WERI-Rb-1 (cell line): ENCODE results near the gene PAIP2B.
A peak's percentile ranks its signal among the peaks of the same experiment; 100 is the strongest.

ENCODE experiments used
- DNase-seq: peaks from one replicate; pipeline ENCODE4 v3.0.0-alpha.2; 2020
- H3K27ac ChIP-seq: fragments of 250-450 bp; sonication (Bioruptor Pico); 2 replicates; pipeline ENCODE4 v1.5.1; 2020; ENCODE audit warnings: mild to moderate bottlenecking, moderate library complexity
- H3K27me3 ChIP-seq: fragments of 250-450 bp; sonication (Bioruptor Pico); 2 replicates; pipeline ENCODE4 v1.5.1; 2021; ENCODE audit warnings: mild to moderate bottlenecking, low read depth, moderate library complexity; ENCODE audit not compliant: insufficient read depth, severe bottlenecking
- H3K36me3 ChIP-seq: fragments of 250-450 bp; sonication (Bioruptor Pico); 2 replicates; pipeline ENCODE4 v1.5.1; 2020; ENCODE audit warnings: mild to moderate bottlenecking, moderate library complexity
- H3K4me3 ChIP-seq: 2 replicates; pipeline ENCODE4 v1.5.1; 2011; ENCODE audit warnings: low read depth, mild to moderate bottlenecking, control low read depth, low read length
- H3K9me3 ChIP-seq: fragments of 250-450 bp; sonication (Bioruptor Pico); 2 replicates; pipeline ENCODE4 v1.5.1; 2021; ENCODE audit warnings: mild to moderate bottlenecking, moderate library complexity; ENCODE audit not compliant: severe bottlenecking
- CTCF ChIP-seq: IDR thresholded peaks from 2 replicates; pipeline ENCODE4 v1.5.1; 2011; ENCODE audit warnings: low read depth, mild to moderate bottlenecking, control low read depth, inconsistent platforms, low read length

PAIP2B gene

GRCh38 chr2:71154798-71155197 is 72.1 kb downstream of the PAIP2B start:
- peak; percentile 81 for DNase-seq
- Histone ChIP-seq H3K9me3 (no peaks in the 10 kb centered on the region), H3K4me3 (no peak overlapping the region), H3K27ac (no peak overlapping the region), H3K27me3 (no peaks in the 10 kb centered on the region), H3K36me3 (peaks cover 9% of the 10 kb centered on the region)
- peak; percentile 84 for TF ChIP-seq CTCF

DNA sequence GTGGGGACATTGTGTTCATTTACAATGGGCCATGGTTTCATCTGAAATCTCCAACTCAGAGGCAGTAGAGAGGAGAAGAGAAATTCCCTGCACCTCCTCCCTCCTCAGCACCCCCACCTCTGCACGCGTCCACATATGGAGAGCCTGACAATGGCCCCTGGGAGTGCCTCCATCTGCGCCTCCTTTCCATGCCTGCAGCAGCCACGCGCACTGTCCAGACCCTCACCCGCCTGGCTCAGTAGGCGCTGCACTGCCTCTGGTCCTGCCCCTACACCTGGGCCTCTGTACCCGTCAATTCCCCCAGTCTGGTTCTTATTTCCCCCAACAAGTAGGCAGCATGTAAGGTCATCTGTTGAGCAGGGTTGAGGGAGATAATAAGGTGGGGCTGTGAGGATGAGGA is 72.6 kb downstream of the PAIP2B start:
- H3K36me3 ChIP-seq = peaks cover 14% of the 10 kb centered on the region
- no peak overlapping the region for H3K4me3 ChIP-seq
- H3K9me3 ChIP-seq = no peaks in the 10 kb centered on the region
- no peak for TF ChIP-seq CTCF
- no peak for DNase-seq
- no peak overlapping the region for H3K27ac ChIP-seq
- no peaks in the 10 kb centered on the region for H3K27me3 ChIP-seq

DNA sequence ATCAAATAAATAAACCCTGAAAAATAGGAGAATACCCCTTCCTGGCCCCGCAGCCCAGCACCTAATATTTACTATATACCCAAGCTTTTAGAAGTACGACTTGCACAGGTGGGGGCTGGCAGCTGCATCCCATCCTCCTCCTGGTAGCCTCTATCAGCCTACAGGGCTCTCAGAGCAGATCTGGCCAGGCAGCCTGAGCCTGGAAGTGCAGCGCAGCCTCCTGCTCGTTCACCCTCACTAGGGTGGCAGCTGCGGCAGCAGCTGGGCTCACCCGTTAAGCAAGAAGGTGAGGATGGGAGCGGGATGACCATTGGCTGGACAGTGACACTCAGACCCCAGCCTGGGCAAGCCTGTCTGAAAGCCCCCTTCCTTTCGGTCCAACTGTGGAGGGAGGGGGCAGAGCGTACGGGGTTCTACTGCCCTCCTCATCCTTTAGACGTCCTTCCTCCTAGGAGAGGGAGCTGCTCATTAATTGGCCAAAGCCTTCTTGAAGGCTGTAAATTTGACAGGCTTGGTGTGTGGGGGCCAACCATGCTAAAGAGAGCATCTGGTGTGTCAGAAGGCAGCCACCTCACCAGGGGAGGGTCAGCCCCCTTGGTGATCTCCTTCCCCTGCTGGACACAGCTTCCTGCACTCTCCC is 73.2 kb downstream of the PAIP2B start:
- Histone ChIP-seq H3K27me3 (no peaks in the 10 kb centered on the region), H3K4me3 (no peak overlapping the region)
- no peak for TF ChIP-seq CTCF

DNA sequence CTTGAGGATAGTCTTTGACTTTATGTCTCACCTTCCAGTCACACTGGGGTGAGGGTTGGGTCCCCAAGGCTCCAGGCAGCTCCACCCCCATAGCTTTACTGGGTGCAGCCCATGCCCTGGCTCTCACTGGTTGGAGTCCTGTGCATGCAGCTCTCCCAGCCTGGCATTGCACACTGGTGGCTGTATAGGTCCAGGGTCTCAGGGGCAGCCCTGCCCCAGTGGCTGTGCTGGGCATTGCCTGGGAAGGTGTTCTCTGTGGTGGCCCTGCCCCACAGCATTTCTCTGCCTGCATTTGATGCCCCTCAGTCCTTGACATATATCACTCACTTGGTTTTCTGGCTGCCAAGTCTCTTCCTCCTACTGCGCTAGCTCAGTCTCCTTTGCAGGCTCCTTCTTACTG is 75.3 kb downstream of the PAIP2B start:
- 0 out of 2 replicates have a peak, but pooled peaks have one; percentile 7 for TF ChIP-seq CTCF
- Histone ChIP-seq H3K27me3 (no peaks in the 10 kb centered on the region), H3K4me3 (no peak overlapping the region), H3K9me3 (no peaks in the 10 kb centered on the region), H3K27ac (no peak overlapping the region), H3K36me3 (peaks cover 40% of the 10 kb centered on the region)
- DNase-seq = no peak

More for the DNA sequence above, 73.2 kb downstream of the PAIP2B start:
- Histone ChIP-seq H3K27ac (no peak overlapping the region), H3K36me3 (peaks cover 20% of the 10 kb centered on the region), H3K9me3 (no peaks in the 10 kb centered on the region)
- no peak for DNase-seq

DNA sequence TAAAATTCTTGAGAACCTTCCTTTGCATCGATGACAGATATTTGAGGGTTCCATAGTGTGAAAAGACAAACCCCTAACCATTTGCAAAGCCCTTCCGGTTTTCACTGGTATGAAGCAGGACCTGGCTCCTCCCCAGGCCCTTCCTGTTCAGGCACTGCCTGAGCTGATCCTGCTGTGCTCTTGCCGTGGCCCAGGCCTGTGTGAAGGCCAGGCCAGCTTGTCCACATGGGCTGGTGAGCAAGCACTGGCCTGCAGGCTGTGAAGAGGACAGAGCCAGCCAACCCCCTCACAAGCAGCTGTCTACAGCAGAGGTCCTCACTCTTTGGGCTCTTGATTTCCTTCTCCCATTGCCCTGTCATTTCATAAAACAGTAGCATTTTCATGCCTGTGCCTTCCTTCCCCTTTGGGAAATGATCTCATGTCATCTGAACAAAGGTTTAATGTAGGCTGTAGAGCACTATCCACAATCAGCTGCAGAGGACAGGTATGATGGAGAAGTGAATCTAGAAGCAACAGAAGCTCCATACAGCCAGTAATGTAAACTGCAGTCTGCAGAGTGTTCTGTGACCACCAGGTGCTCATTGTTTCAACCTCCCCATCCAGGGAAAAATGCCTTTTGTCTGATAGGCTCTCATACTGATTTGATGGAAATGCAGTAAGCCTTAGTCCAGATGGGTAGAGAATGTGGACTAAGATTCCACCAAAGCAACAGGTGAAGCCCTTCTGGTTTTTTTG is 76.7 kb downstream of the PAIP2B start:
- no peak for DNase-seq
- 0 out of 2 replicates have a peak, but pooled peaks have one; percentile 4 for TF ChIP-seq CTCF
- Histone ChIP-seq H3K27ac (no peak overlapping the region), H3K4me3 (no peak overlapping the region), H3K9me3 (no peaks in the 10 kb centered on the region), H3K27me3 (no peaks in the 10 kb centered on the region), H3K36me3 (peaks cover 51% of the 10 kb centered on the region)
